Measurements from ENCODE around the gene PBX1. TPM values are rescaled to one million over a fixed set of nuclear protein-coding genes. Genes with fewer than 3 reads are reported as not detected.

Gene PBX1
- total RNA-seq, 1 experiment from 2014 or later: 102 TPM

- no peak overlapping the region for H3K27ac Mint-ChIP-seq
- no peak for DNase-seq (ENCODE audit: low spot score)
- no peak for TF ChIP-seq NFYB (CRISPR knock-in tag; conservative IDR thresholded peaks at IDR 0.05; ENCODE audit: low read depth)
- TF ChIP-seq ZNF425 (CRISPR knock-in tag; conservative IDR thresholded peaks at IDR 0.05): no peak
- no peak for TF ChIP-seq ETV6 (CRISPR knock-in tag; IDR thresholded peaks at IDR 0.05)
- TF ChIP-seq, protein P1, sequence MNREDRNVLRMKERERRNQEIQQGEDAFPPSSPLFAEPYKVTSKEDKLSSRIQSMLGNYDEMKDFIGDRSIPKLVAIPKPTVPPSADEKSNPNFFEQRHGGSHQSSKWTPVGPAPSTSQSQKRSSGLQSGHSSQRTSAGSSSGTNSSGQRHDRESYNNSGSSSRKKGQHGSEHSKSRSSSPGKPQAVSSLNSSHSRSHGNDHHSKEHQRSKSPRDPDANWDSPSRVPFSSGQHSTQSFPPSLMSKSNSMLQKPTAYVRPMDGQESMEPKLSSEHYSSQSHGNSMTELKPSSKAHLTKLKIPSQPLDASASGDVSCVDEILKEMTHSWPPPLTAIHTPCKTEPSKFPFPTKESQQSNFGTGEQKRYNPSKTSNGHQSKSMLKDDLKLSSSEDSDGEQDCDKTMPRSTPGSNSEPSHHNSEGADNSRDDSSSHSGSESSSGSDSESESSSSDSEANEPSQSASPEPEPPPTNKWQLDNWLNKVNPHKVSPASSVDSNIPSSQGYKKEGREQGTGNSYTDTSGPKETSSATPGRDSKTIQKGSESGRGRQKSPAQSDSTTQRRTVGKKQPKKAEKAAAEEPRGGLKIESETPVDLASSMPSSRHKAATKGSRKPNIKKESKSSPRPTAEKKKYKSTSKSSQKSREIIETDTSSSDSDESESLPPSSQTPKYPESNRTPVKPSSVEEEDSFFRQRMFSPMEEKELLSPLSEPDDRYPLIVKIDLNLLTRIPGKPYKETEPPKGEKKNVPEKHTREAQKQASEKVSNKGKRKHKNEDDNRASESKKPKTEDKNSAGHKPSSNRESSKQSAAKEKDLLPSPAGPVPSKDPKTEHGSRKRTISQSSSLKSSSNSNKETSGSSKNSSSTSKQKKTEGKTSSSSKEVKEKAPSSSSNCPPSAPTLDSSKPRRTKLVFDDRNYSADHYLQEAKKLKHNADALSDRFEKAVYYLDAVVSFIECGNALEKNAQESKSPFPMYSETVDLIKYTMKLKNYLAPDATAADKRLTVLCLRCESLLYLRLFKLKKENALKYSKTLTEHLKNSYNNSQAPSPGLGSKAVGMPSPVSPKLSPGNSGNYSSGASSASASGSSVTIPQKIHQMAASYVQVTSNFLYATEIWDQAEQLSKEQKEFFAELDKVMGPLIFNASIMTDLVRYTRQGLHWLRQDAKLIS (CRISPR knock-in tag; IDR thresholded peaks at IDR 0.05; ENCODE audit: borderline replicate concordance): no peak
- TF ChIP-seq PRRX2 (CRISPR knock-in tag; IDR thresholded peaks at IDR 0.05): no peak
- TF ChIP-seq SP1 (CRISPR knock-in tag; conservative IDR thresholded peaks at IDR 0.05): no peak
- H3K4me3 Mint-ChIP-seq: no peak overlapping the region
- no peaks in the 10 kb centered on the region for H3K36me3 Mint-ChIP-seq
- H3K9me3 Mint-ChIP-seq: peaks cover 4% of the 10 kb centered on the region
- ATAC-seq: no peak
- H3K4me1 Mint-ChIP-seq: no peaks in the 10 kb centered on the region
- no peaks in the 10 kb centered on the region; the same call in 1 of the 2 replicates for H3K27me3 Mint-ChIP-seq (ENCODE audit: low read depth)
- ChIA-PET CTCF (interaction anchor here (1.2 to 1.5 kb wide), 3 partner anchors 42 to 270 kb away, joined by 3 read pairs; partner anchors contain the start of gene PBX1), POLR2A (no interaction called here)
These were observed 42.4 kb upstream of the PBX1 start for GRCh38 chr1:164516591-164516990.

DNA sequence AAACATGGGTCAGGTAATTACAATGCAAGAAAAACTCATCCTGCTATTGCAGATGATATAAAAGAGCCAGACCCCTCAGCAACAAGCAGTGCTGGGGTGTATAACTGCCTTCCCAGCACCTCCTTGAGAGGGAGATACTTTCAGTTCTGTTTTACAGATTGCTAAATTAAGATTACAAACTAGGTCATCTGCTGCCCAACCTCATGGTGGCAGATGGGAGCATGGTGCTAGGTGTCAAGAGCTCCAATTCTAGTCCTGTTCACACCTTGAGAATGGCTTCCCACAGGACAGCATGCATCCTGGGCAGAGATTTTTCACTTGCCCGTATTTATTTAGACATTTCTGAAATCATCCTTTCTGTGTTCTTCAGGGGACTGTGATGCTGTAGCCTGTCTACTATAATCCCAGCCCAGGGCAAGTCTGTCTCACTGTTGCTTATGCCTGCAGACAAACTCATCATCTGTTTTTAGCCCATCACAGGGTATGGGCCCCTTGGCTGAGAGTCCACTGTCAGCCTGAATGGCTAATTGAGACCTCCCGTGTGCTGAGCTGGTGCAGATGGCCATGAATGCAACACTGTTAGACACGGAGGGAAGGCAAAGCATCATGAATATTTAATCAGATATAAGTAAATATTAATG lies 40.2 kb upstream of the PBX1 start:
- Mint-ChIP-seq H3K4me3 (no peak overlapping the region), H3K36me3 (no peaks in the 10 kb centered on the region), H3K27me3 (ENCODE audit: low read depth) (no peaks in the 10 kb centered on the region; the same call in 1 of the 2 replicates), H3K27ac (no peak overlapping the region), H3K4me1 (no peaks in the 10 kb centered on the region), H3K9me3 (peaks cover 4% of the 10 kb centered on the region)
- CTCF ChIA-PET: no interaction called here
- POLR2A ChIA-PET: no interaction called here
- DNase-seq (ENCODE audit: low spot score) (no peak), ATAC-seq (no peak)
- TF ChIP-seq, protein P2, sequence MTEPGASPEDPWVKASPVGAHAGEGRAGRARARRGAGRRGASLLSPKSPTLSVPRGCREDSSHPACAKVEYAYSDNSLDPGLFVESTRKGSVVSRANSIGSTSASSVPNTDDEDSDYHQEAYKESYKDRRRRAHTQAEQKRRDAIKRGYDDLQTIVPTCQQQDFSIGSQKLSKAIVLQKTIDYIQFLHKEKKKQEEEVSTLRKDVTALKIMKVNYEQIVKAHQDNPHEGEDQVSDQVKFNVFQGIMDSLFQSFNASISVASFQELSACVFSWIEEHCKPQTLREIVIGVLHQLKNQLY (CRISPR knock-in tag; IDR thresholded peaks at IDR 0.05): no peak
- no peak for TF ChIP-seq ERG (CRISPR knock-in tag; IDR thresholded peaks at IDR 0.05)
- TF ChIP-seq, protein P1 (CRISPR knock-in tag; IDR thresholded peaks at IDR 0.05; ENCODE audit: borderline replicate concordance): no peak
- TF ChIP-seq CBFB (CRISPR knock-in tag; IDR thresholded peaks at IDR 0.05; ENCODE audit: low read depth): no peak
- TF ChIP-seq USF2 (CRISPR knock-in tag; IDR thresholded peaks at IDR 0.05): no peak
- no peak for TF ChIP-seq ZNF396 (CRISPR knock-in tag; IDR thresholded peaks at IDR 0.05; ENCODE audit: borderline replicate concordance)
- no peak for TF ChIP-seq ZNF423 (CRISPR knock-in tag; IDR thresholded peaks at IDR 0.05)
- no peak for TF ChIP-seq SMAD4 (CRISPR knock-in tag; IDR thresholded peaks at IDR 0.05)
- no peak for TF ChIP-seq KAT7 (CRISPR knock-in tag; IDR thresholded peaks at IDR 0.05; ENCODE audit: borderline replicate concordance)
- TF ChIP-seq GABPB1 (CRISPR knock-in tag; IDR thresholded peaks at IDR 0.05): no peak
- no peak for TF ChIP-seq JAZF1 (CRISPR knock-in tag; IDR thresholded peaks at IDR 0.05)
- no peak for TF ChIP-seq ETV6 (CRISPR knock-in tag; IDR thresholded peaks at IDR 0.05)
- TF ChIP-seq, protein P3, sequence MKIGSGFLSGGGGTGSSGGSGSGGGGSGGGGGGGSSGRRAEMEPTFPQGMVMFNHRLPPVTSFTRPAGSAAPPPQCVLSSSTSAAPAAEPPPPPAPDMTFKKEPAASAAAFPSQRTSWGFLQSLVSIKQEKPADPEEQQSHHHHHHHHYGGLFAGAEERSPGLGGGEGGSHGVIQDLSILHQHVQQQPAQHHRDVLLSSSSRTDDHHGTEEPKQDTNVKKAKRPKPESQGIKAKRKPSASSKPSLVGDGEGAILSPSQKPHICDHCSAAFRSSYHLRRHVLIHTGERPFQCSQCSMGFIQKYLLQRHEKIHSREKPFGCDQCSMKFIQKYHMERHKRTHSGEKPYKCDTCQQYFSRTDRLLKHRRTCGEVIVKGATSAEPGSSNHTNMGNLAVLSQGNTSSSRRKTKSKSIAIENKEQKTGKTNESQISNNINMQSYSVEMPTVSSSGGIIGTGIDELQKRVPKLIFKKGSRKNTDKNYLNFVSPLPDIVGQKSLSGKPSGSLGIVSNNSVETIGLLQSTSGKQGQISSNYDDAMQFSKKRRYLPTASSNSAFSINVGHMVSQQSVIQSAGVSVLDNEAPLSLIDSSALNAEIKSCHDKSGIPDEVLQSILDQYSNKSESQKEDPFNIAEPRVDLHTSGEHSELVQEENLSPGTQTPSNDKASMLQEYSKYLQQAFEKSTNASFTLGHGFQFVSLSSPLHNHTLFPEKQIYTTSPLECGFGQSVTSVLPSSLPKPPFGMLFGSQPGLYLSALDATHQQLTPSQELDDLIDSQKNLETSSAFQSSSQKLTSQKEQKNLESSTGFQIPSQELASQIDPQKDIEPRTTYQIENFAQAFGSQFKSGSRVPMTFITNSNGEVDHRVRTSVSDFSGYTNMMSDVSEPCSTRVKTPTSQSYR (CRISPR knock-in tag; IDR thresholded peaks at IDR 0.05): no peak
